ENCODE measurements around the gene TBC1D14. TPM values are rescaled to one million over a fixed set of nuclear protein-coding genes. Genes with fewer than 3 reads are reported as not detected.
"Not testable (repeated sequence)": the region's sequence is repeated elsewhere in the genome, so short reads cannot be mapped to it uniquely, and the experiment has no call there.

Gene TBC1D14
- total RNA-seq, 2 experiments from 2014 or later: 49.0 to 49.1 TPM

GRCh38 chr4:6971536-6972374, 62.1 kb downstream of the TBC1D14 start:
- Mint-ChIP-seq H3K4me1 (peaks cover 17% of the 10 kb centered on the region), H3K9me3 (ENCODE audit: low read depth) (no peaks in the 10 kb centered on the region), H3K36me3 (peaks cover 15% of the 10 kb centered on the region), H3K4me3 (no peak overlapping the region), H3K27me3 (no peaks in the 10 kb centered on the region), H3K27ac (no peak overlapping the region)
- no peak for ATAC-seq
- CTCF ChIA-PET: interaction anchor here (1.3 to 2.9 kb wide), 3 partner anchors 10 to 98 kb away, joined by 3 to 20 read pairs (median 5); partner anchors contain the start of gene GRPEL1
- DNase-seq: no peak

DNA sequence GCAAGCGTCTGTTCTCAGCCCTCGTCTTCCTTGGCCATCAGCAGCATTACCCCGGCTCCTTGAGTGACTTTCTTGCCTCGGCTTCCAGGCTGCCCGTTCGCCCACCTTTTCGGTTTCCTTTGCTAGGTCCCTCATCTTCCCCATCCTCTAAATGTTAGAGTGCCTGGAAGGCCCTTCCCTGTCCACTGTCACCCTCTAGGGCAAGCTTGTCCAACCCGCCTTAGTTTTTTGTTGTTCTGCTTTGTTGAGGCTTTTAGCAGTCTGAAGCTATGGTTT, 62.7 kb downstream of the TBC1D14 start:
- no peak for ATAC-seq
- H3K9me3 Mint-ChIP-seq (ENCODE audit: low read depth): no peaks in the 10 kb centered on the region
- H3K27ac Mint-ChIP-seq: no peak overlapping the region
- CTCF ChIA-PET: interaction anchor here (1.3 to 2.9 kb wide), 4 partner anchors 9 to 98 kb away, joined by 3 to 20 read pairs (median 4); partner anchors contain the start of gene GRPEL1
- H3K4me3 Mint-ChIP-seq: no peak overlapping the region
- no peaks in the 10 kb centered on the region for H3K27me3 Mint-ChIP-seq
- peaks cover 11% of the 10 kb centered on the region for H3K36me3 Mint-ChIP-seq
- peaks cover 17% of the 10 kb centered on the region for H3K4me1 Mint-ChIP-seq
- no peak for DNase-seq

DNA sequence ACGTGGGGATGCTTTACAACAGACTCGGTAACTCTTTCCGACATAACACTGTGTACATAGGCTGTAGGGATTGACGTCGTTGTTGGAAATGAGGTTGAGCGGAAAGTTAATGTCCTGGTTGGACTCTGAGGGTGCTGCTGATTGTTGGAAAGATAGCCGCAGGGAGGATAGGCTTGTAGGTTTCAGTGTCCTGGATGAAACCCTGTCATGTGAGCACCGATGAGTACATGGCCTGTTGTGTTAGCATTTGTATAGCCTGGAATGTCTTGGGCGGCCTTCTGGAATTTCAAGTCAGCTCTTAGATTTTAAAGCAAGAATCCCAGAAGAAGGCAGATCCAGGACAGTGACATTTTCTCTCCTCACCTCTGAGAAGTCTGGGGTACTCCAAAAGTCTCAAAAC, 63.3 kb downstream of the TBC1D14 start:
- peaks cover 17% of the 10 kb centered on the region for H3K4me1 Mint-ChIP-seq
- H3K27ac Mint-ChIP-seq: no peak overlapping the region
- CTCF ChIA-PET: interaction anchor here (0.9 to 2.9 kb wide), 10 partner anchors 9 to 256 kb away, joined by 3 to 26 read pairs (median 7); partner anchors contain the start of gene GRPEL1
- H3K9me3 Mint-ChIP-seq (ENCODE audit: low read depth): no peaks in the 10 kb centered on the region
- ATAC-seq (no peak), DNase-seq (no peak)
- no peak overlapping the region for H3K4me3 Mint-ChIP-seq
- H3K36me3 Mint-ChIP-seq: peaks cover 8% of the 10 kb centered on the region
- no peaks in the 10 kb centered on the region for H3K27me3 Mint-ChIP-seq

GRCh38 chr4:6974138-6974848, 64.7 kb downstream of the TBC1D14 start:
- peaks cover 6% of the 10 kb centered on the region for H3K36me3 Mint-ChIP-seq
- H3K9me3 Mint-ChIP-seq (ENCODE audit: low read depth): no peaks in the 10 kb centered on the region
- DNase-seq: peak; percentile 87
- H3K27ac Mint-ChIP-seq: no peak overlapping the region
- H3K27me3 Mint-ChIP-seq: no peaks in the 10 kb centered on the region
- peaks cover 16% of the 10 kb centered on the region for H3K4me1 Mint-ChIP-seq
- peak; percentile 92 for ATAC-seq
- CTCF ChIA-PET: interaction anchor here (0.7 to 2.9 kb wide), 28 partner anchors 9 to 962 kb away, joined by 3 to 26 read pairs (median 5); partner anchors contain the start of gene GRPEL1
- H3K4me3 Mint-ChIP-seq: no peak overlapping the region

DNA sequence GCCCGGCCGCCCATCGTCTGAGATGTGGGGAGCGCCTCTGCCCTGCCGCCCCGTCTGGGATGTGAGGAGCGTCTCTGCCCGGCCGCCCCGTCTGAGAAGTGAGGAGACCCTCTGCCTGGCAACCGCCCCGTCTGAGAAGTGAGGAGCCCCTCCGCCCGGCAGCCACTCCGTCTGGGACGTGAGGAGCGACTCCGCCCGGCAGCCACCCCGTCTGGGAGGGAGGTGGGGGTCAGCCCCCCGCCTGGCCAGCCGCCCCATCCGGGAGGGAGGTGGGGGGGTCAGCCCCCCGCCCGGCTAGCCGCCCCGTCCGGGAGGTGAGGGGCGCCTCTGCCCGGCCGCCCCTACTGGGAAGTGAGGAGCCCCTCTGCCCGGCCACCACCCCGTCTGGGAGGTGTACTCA, 68.2 kb downstream of the TBC1D14 start:
- ATAC-seq; H3K9me3 Mint-ChIP-seq (ENCODE audit: low read depth); H3K27ac Mint-ChIP-seq; H3K27me3 Mint-ChIP-seq; CTCF ChIA-PET; H3K4me3 Mint-ChIP-seq; DNase-seq: not testable (repeated sequence)
- H3K4me1 Mint-ChIP-seq: peaks cover 15% of the 10 kb centered on the region
- peaks cover 10% of the 10 kb centered on the region for H3K36me3 Mint-ChIP-seq

GRCh38 chr4:6983544-6984142, 74.0 kb downstream of the TBC1D14 start:
- H3K9me3 Mint-ChIP-seq (ENCODE audit: low read depth): no peaks in the 10 kb centered on the region
- DNase-seq: no peak
- no peak for ATAC-seq
- CTCF ChIA-PET: interaction anchor here (1.3 to 2.9 kb wide), 2 partner anchors 9 to 110 kb away, joined by 4 to 17 read pairs; no protein-coding TSS in a partner anchor
- no peak overlapping the region for H3K27ac Mint-ChIP-seq
- H3K36me3 Mint-ChIP-seq: peaks cover 11% of the 10 kb centered on the region
- peaks cover 43% of the 10 kb centered on the region for H3K4me1 Mint-ChIP-seq
- no peaks in the 10 kb centered on the region for H3K27me3 Mint-ChIP-seq
- H3K4me3 Mint-ChIP-seq: no peak overlapping the region

DNA sequence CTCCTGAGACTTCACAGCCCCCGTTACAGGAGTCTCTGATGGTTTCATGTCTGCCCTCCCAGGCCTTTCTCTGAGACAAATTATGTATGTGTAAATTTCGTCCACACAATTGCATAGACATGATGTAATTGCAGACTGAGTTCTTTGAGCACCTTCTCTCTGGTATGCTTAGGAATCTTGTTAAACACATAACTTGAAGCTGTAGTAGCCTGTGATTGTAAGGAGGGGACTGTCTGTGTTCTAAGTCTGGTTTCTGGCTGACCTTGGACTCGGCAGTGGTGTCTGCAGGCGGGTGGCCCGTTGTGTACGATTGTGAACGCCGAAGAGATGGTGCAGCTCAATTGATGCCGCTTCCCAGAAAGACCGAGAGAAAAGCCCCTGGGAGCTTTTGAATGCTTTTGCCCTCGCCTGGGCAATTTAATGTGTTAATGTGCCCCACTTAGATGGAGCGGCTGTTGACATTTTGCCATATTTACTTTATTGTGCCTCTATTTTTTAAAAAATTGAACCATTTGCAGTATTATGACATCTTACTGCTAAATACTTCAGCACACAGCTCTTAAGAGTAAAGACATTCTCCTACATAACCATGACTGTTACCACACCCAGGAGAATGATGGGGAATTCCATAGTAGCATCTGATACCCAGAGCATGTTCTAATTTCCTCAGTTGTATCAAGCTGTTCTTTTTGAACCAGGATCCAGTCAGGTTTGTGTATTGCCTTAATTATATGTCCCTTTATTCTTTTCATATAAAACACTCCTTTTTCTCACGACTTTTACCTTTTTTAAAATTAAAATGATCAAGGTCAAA, 75.2 kb downstream of the TBC1D14 start:
- H3K27ac Mint-ChIP-seq: peak overlapping the region; percentile 90
- CTCF ChIA-PET: interaction anchor here (1.1 to 2.9 kb wide), 3 partner anchors 11 to 342 kb away, joined by 4 to 17 read pairs (median 4); no protein-coding TSS in a partner anchor

GRCh38 chr4:6986072-6986780, 76.6 kb downstream of the TBC1D14 start:
- CTCF ChIA-PET: interaction anchor here (0.9 to 3.3 kb wide), 9 partner anchors 12 to 113 kb away, joined by 3 to 26 read pairs (median 6); partner anchors contain the start of genes GRPEL1 and TADA2B
- ATAC-seq: no peak
- Mint-ChIP-seq H3K4me3 (peak overlapping the region; percentile 92), H3K27ac (peak overlapping the region; percentile 90), H3K9me3 (ENCODE audit: low read depth) (no peaks in the 10 kb centered on the region), H3K36me3 (peaks cover 7% of the 10 kb centered on the region), H3K27me3 (no peaks in the 10 kb centered on the region), H3K4me1 (peaks cover 66% of the 10 kb centered on the region)
- no peak for DNase-seq

More for the DNA sequence above, 75.2 kb downstream of the TBC1D14 start:
- H3K4me3 Mint-ChIP-seq: no peak overlapping the region
- H3K27me3 Mint-ChIP-seq: no peaks in the 10 kb centered on the region
- no peaks in the 10 kb centered on the region for H3K9me3 Mint-ChIP-seq (ENCODE audit: low read depth)
- H3K4me1 Mint-ChIP-seq: peaks cover 55% of the 10 kb centered on the region
- no peak for ATAC-seq
- peaks cover 7% of the 10 kb centered on the region for H3K36me3 Mint-ChIP-seq
- DNase-seq: no peak

- H3K36me3 Mint-ChIP-seq: peaks cover 1% of the 10 kb centered on the region
- H3K4me1 Mint-ChIP-seq: peaks cover 73% of the 10 kb centered on the region
- H3K27me3 Mint-ChIP-seq: no peaks in the 10 kb centered on the region
- CTCF ChIA-PET: interaction anchor here (0.8 to 3.3 kb wide), 12 partner anchors 11 to 267 kb away, joined by 3 to 26 read pairs (median 6); partner anchors contain the start of genes GRPEL1, TADA2B and TBC1D14
- ATAC-seq (peak; percentile 95), DNase-seq (peak; percentile 95)
- H3K4me3 Mint-ChIP-seq: peak overlapping the region; percentile 92
- no peaks in the 10 kb centered on the region for H3K9me3 Mint-ChIP-seq (ENCODE audit: low read depth)
- H3K27ac Mint-ChIP-seq: peak overlapping the region; percentile 90
Measured at GRCh38 chr4:6986781-6987587, 77.4 kb downstream of the TBC1D14 start.

- H3K4me1 Mint-ChIP-seq: peaks cover 76% of the 10 kb centered on the region
- H3K4me3 Mint-ChIP-seq: peak overlapping the region; percentile 92
- CTCF ChIA-PET: interaction anchor here (0.8 to 3.3 kb wide), 10 partner anchors 11 to 267 kb away, joined by 3 to 26 read pairs (median 6); partner anchors contain the start of genes GRPEL1, TADA2B and TBC1D14
- H3K9me3 Mint-ChIP-seq (ENCODE audit: low read depth): no peaks in the 10 kb centered on the region
- peak overlapping the region; percentile 84 for H3K27ac Mint-ChIP-seq
- ATAC-seq (no peak), DNase-seq (no peak)
- H3K36me3 Mint-ChIP-seq: peaks cover 1% of the 10 kb centered on the region
- no peaks in the 10 kb centered on the region for H3K27me3 Mint-ChIP-seq
Measured at GRCh38 chr4:6987588-6987961, 77.9 kb downstream of the TBC1D14 start.

- H3K4me1 Mint-ChIP-seq: peaks cover 77% of the 10 kb centered on the region
- H3K4me3 Mint-ChIP-seq: peak overlapping the region; percentile 92
- ATAC-seq: no peak
- CTCF ChIA-PET: interaction anchor here (0.8 to 3.3 kb wide), 8 partner anchors 14 to 268 kb away, joined by 3 to 26 read pairs (median 6); partner anchors contain the start of genes GRPEL1, TADA2B and TBC1D14
- H3K27me3 Mint-ChIP-seq: no peaks in the 10 kb centered on the region
- H3K36me3 Mint-ChIP-seq: peaks cover 1% of the 10 kb centered on the region
- H3K9me3 Mint-ChIP-seq (ENCODE audit: low read depth): no peaks in the 10 kb centered on the region
- peak overlapping the region; percentile 84 for H3K27ac Mint-ChIP-seq
- DNase-seq: no peak
Measured at GRCh38 chr4:6988016-6988715, 78.5 kb downstream of the TBC1D14 start.
